Measurements from ENCODE around the gene CBX6. TPM values are rescaled to one million over a fixed set of nuclear protein-coding genes. Genes with fewer than 3 reads are reported as not detected.
A peak's percentile ranks its signal among the peaks of the same experiment; 100 is the strongest.

Gene CBX6
- total RNA-seq, 1 experiment from 2014 or later, result 140 TPM

DNA sequence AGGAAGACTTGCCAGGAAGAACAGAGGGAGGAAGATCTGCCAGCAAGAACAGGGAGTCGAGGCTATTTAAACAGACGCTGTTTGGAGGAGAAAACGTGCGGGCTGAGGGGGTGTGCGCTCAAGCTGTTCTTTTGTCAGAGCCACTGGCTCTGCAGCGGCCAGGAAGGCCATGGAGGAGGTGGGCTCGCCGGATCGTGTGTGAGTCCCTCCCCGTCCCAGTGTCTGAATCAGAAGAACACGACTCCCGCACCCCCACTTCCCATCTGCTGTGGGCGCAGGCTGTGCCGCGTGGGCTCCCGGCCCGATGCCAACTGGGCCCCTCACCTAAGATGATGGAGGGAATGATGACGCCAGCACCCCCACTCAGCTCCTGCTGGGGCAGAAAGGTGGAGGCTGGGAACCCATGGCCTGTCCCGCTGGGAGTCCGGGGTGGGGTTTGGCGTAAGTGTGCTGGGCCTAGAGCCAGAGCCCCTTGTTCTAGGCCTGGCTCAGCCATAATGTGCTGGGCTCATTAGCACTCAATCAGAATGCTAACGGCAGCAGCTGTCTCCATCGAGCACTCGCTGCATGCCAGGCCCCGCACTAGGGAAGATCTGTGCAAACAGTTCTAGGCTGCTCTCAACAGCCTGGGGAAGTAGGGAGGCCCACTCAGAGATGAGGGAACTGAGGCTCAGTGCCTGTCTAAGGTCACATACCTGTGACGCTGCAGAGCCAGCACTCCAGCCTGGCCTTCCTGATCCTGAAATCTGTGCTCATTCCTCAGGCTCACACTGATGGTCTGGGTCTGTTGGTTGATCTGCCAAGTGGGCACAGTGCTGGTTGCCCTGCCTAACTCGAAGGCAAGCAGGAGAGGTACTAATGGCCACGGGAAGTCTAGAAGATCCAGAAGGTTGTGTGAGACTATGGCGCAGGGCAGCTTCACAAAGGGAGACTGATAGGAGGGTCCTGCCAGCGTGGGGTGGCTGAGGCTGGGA, 39.7 kb downstream of the CBX6 start:
- H3K27ac Mint-ChIP-seq (ENCODE audit: unreplicated experiment), result no peak overlapping the region
- H3K27me3 Mint-ChIP-seq (ENCODE audit: unreplicated experiment), result peaks cover 38% of the 10 kb centered on the region
- no peak overlapping the region for H3K4me3 Mint-ChIP-seq (ENCODE audit: low read depth, unreplicated experiment)
- DNase-seq, result no peak
- no peaks in the 10 kb centered on the region for H3K9me3 Mint-ChIP-seq (ENCODE audit: low read depth, unreplicated experiment)
- intact Hi-C loops (cut with micrococcal nuclease; ENCODE audit: unreplicated experiment), result no loop called here
- BruUV-seq (replicated peaks), result no TSS peak
- H3K36me3 Mint-ChIP-seq (ENCODE audit: insufficient read depth, unreplicated experiment), result no peaks in the 10 kb centered on the region
- TF ChIP-seq, protein P1, sequence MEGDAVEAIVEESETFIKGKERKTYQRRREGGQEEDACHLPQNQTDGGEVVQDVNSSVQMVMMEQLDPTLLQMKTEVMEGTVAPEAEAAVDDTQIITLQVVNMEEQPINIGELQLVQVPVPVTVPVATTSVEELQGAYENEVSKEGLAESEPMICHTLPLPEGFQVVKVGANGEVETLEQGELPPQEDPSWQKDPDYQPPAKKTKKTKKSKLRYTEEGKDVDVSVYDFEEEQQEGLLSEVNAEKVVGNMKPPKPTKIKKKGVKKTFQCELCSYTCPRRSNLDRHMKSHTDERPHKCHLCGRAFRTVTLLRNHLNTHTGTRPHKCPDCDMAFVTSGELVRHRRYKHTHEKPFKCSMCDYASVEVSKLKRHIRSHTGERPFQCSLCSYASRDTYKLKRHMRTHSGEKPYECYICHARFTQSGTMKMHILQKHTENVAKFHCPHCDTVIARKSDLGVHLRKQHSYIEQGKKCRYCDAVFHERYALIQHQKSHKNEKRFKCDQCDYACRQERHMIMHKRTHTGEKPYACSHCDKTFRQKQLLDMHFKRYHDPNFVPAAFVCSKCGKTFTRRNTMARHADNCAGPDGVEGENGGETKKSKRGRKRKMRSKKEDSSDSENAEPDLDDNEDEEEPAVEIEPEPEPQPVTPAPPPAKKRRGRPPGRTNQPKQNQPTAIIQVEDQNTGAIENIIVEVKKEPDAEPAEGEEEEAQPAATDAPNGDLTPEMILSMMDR (IDR thresholded peaks at IDR 0.05; ENCODE audit: unreplicated experiment), result no peak
- H3K4me1 Mint-ChIP-seq (ENCODE audit: low read depth, unreplicated experiment), result peaks cover 7% of the 10 kb centered on the region
- CTCF ChIA-PET, result interaction anchor here (0.6 to 0.7 kb wide), 2 partner anchors 14 to 114 kb away, joined by 3 to 4 read pairs; no protein-coding TSS in a partner anchor

DNA sequence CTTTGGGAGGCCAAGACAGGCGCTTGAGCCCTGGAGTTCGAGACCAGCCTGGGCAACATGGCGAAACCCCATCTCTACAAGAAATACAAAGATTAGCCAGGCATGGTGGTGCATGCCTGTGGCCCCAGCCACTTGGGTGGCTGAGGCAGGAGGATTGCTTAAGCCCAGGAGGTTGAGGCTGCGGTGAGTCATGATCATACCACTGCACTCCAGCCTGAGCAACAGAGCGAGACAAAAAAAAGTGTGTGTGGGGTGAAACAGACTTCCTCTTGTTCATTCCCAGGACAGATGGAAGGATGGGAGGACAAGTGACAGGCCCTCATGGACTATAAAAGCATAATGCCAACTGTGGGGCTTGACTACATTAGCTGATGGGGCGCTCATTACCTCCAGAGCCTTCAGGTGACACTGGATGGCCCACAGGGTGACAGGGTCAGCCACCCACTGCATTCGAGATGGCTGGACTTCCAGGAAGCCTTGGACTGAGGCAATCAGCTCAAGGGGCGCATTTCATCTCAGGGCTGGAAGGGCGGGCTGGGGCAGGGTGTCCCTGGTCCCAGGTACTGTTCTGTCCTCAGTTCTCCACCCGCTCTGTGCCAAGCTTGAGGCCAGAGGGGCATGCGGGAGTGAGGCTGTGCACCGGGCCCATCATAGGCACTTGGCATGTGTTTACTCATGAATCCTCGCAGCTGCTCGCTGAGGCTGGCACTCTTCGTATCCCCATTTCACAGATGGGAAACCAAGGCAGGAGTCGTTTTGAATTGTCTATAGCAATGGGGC, 40.7 kb downstream of the CBX6 start:
- DNase-seq, result peak; percentile 51
- TF ChIP-seq, protein P1 (IDR thresholded peaks at IDR 0.05; ENCODE audit: unreplicated experiment), result no peak
- peaks cover 7% of the 10 kb centered on the region for H3K4me1 Mint-ChIP-seq (ENCODE audit: low read depth, unreplicated experiment)
- peaks cover 45% of the 10 kb centered on the region for H3K27me3 Mint-ChIP-seq (ENCODE audit: unreplicated experiment)
- H3K36me3 Mint-ChIP-seq (ENCODE audit: insufficient read depth, unreplicated experiment), result no peaks in the 10 kb centered on the region
- BruUV-seq (replicated peaks), result no TSS peak
- no peak overlapping the region for H3K4me3 Mint-ChIP-seq (ENCODE audit: low read depth, unreplicated experiment)
- H3K9me3 Mint-ChIP-seq (ENCODE audit: low read depth, unreplicated experiment), result no peaks in the 10 kb centered on the region
- intact Hi-C loops (cut with micrococcal nuclease; ENCODE audit: unreplicated experiment), result no loop called here
- no peak overlapping the region for H3K27ac Mint-ChIP-seq (ENCODE audit: unreplicated experiment)
- CTCF ChIA-PET, result interaction anchor here (0.7 kb wide), 1 partner anchor 113 kb away, joined by 3 read pairs; no protein-coding TSS in a partner anchor

DNA sequence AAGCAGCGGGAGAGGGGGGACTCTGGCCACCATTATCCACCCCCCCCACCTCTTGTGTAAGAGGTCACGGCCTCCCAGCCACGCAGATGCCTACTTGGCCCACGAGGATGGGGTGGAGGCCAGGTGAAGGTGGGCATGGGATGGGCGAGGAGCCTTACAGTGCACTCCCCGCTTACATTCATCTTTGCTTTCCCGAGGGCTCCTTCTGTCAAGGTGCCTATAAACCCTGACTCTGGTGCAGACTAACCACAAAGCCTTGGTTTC, 41.2 kb downstream of the CBX6 start:
- Mint-ChIP-seq H3K36me3 (ENCODE audit: insufficient read depth, unreplicated experiment) (no peaks in the 10 kb centered on the region), H3K27ac (ENCODE audit: unreplicated experiment) (no peak overlapping the region), H3K4me1 (ENCODE audit: low read depth, unreplicated experiment) (peaks cover 7% of the 10 kb centered on the region), H3K27me3 (ENCODE audit: unreplicated experiment) (peaks cover 41% of the 10 kb centered on the region), H3K4me3 (ENCODE audit: low read depth, unreplicated experiment) (no peak overlapping the region), H3K9me3 (ENCODE audit: low read depth, unreplicated experiment) (no peaks in the 10 kb centered on the region)
- no TSS peak for BruUV-seq (replicated peaks)
- no peak for DNase-seq
- TF ChIP-seq, protein P1 (IDR thresholded peaks at IDR 0.05; ENCODE audit: unreplicated experiment), result no peak
- intact Hi-C loops (cut with micrococcal nuclease; ENCODE audit: unreplicated experiment), result no loop called here
- CTCF ChIA-PET, result no interaction called here

DNA sequence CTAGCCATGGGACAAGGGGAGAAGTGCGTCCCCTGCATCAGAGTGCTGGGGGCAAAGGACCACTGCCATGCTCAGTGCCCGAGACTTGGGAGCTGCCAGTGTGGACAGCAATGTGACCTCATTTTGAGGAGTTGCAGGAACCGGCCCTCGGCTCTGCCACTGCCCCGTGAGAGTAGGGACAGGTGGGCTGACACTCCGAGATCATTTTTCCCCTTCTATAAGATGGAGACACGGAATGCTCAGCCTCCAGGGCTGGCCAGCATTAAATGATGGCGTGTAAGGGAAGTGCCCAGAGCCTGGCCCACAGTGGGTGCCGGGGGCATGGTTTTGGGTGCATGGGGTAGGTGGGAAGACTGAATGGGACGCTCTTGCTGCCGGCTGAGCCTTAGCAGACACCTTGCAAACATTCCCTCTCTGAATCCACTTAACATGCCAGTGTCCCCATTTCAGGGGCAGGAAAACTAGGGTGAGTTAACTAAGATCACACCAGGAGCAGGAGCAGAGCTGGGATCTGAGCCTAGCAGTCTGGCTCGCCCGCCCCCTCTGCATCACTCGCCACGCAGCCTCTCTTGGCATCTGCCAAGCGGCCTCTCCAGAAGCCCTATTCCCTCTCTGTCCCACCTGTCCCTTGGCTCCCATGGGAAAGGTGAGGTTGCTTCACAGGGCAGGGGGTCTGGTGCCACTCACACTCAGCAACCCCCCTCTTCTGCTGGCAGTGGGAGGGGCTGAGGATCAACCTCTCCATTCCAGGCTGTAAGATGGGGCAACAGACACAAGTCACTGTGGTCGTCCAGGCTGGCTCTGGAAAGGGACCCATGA, 41.8 kb downstream of the CBX6 start:
- CTCF ChIA-PET, result no interaction called here

More for the DNA sequence above, 41.8 kb downstream of the CBX6 start:
- H3K4me1 Mint-ChIP-seq (ENCODE audit: low read depth, unreplicated experiment), result peaks cover 7% of the 10 kb centered on the region
- H3K9me3 Mint-ChIP-seq (ENCODE audit: low read depth, unreplicated experiment), result no peaks in the 10 kb centered on the region
- H3K27ac Mint-ChIP-seq (ENCODE audit: unreplicated experiment), result no peak overlapping the region
- TF ChIP-seq, protein P1 (IDR thresholded peaks at IDR 0.05; ENCODE audit: unreplicated experiment), result no peak
- no peaks in the 10 kb centered on the region for H3K36me3 Mint-ChIP-seq (ENCODE audit: insufficient read depth, unreplicated experiment)
- BruUV-seq (replicated peaks), result no TSS peak
- H3K4me3 Mint-ChIP-seq (ENCODE audit: low read depth, unreplicated experiment), result no peak overlapping the region
- peaks cover 36% of the 10 kb centered on the region for H3K27me3 Mint-ChIP-seq (ENCODE audit: unreplicated experiment)
- no peak for DNase-seq
- intact Hi-C loops (cut with micrococcal nuclease; ENCODE audit: unreplicated experiment), result no loop called here
